ENCODE measurements around the gene HTR7. TPM values are rescaled to one million over a fixed set of nuclear protein-coding genes. Genes with fewer than 3 reads are reported as not detected.

HTR7 gene
- total RNA-seq, 1 experiment from 2014 or later: 19.4 TPM

DNA sequence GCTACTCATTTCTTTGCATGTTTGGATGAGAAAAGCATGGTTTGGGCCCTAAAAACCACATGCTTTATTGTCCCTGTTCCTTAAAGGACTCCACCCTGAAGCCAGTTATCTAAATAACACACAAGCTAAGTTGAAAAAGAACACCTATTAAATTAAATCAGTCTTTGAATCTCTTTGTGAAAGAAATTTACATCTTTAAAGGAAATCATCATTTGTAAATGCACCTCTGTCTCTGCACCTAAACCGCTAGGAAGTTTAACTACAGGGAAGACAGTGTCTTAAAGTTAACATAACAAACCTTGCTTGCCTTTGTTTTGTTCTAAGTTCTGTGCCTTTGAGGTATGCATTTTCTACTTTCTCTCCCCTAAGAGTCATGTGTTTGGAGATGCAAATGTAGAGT lies 52.6 kb downstream of the HTR7 start:
- no peak for DNase-seq (ENCODE audit: low read depth)

GRCh38 chr10:90804354-90804753 lies 53.5 kb downstream of the HTR7 start:
- no peak for DNase-seq (ENCODE audit: low read depth)

GRCh38 chr10:90801608-90802007 lies 56.2 kb downstream of the HTR7 start:
- no peak for DNase-seq (ENCODE audit: low read depth)

DNA sequence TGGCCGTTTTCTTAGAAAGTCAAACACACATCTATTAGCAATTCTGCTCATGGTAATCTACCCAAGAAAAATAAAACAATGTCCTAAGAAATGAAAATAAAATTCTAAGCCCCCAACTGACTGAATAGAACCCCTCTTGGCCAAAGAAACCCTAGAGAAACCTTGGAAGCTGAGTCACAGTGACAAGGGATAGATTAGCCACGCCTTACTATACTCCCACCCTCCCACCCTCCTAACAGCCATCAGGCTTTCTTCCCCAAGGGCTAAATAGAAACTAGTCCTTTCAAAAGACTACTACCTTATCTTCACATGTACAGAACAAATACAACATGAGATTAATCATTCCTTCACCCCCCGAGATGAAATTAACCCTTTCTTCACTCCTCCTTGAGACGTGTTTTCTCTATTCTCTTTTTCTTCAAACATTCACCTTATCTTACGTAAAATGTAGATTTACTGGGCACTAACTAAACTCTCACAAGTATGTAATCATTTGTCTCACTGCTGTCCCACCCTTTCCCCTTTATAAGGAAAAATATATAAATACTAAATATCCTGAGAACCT lies 57.5 kb downstream of the HTR7 start:
- no peak for DNase-seq (ENCODE audit: low read depth)

GRCh38 chr10:90799172-90799571 lies 58.7 kb downstream of the HTR7 start:
- no peak for DNase-seq (ENCODE audit: low read depth)

DNA sequence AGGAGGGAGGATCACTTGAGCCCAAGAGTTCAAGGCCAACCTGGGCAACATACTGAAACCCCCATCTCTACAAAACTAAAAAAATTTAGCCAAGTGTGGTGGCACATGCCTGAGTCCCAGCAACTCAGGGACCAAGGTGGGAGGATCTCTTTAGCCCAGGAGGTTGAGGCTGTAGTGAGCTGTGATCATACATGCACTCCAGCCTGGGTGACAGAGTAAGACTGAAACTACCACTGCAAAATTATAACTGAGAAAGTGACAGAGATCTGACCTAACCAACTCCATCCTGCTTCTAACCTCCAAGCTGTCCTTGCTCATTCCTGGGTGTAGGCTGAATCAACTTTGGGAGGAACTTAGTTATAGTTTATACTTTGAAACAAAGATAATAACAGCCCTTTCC lies 59.4 kb downstream of the HTR7 start:
- DNase-seq (ENCODE audit: low read depth): no peak

DNA sequence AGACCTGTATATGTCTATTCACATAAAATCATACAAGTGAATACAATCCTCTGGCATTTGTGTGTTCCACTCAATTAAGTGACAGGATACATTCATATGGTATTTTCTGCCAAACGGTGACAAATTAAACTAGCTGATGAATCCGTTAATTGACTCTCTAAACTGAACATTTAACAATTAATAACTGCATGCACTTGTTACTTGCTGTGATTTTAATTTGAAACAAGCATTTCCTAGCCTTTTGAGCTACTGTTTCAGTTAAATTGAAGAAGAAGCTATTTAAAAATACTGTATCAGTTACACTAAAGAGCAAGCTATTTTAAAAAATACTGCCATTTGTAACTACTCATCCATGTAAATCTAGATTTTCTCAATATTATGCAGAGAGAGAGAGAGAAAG lies 67.4 kb downstream of the HTR7 start:
- no peak for DNase-seq (ENCODE audit: low read depth)

- DNase-seq (ENCODE audit: low read depth): no peak
Measured at GRCh38 chr10:90788968-90789367, 68.9 kb downstream of the HTR7 start.

- no peak for DNase-seq (ENCODE audit: low read depth)
Measured at GRCh38 chr10:90788199-90788491, 69.7 kb downstream of the HTR7 start.

GRCh38 chr10:90787393-90788198 lies 70.2 kb downstream of the HTR7 start:
- DNase-seq (ENCODE audit: low read depth): peak; percentile 17

GRCh38 chr10:90785782-90786181 lies 72.1 kb downstream of the HTR7 start:
- DNase-seq (ENCODE audit: low read depth): no peak

- no peak for DNase-seq (ENCODE audit: low read depth)
Measured at GRCh38 chr10:90784771-90785170, 73.1 kb downstream of the HTR7 start.

DNA sequence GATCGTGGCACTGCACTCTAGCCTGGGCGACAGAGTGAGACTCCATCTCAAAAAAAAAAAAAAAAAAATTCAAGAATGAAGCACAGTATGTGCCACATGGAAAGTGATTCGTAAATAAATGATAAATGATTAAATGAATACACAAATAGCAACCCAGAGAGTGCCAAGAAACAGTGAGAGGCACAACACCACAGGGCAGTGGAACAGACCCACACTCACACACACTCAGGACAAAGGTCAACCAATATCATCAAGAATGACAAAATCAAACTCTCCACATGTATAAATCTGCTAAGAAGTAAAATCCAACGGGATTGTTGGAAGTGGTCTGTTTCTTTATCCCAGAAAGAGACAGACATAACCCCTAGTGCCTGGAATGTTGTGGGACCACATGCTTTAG lies 77.4 kb downstream of the HTR7 start:
- DNase-seq (ENCODE audit: low read depth): no peak

DNA sequence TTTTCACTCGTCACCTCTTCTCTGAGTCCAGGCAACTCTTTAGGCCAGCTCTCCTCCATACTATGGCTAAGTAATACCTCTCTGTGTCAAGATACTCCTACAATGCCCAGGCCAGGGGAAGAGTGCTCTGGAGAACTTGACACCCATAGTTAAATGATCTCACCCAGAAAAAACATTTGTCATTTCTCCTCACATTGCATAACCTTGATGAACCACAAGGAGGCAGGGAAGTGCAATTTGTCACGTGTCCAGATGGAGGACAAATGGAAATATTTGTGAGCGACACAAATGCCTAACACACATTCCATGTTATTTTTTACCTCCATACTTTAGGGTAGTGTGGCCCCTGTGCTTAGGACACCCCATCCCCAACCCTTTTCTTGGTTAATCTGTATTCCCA lies 78.3 kb downstream of the HTR7 start:
- peak; percentile 49 for DNase-seq (ENCODE audit: low read depth)

DNA sequence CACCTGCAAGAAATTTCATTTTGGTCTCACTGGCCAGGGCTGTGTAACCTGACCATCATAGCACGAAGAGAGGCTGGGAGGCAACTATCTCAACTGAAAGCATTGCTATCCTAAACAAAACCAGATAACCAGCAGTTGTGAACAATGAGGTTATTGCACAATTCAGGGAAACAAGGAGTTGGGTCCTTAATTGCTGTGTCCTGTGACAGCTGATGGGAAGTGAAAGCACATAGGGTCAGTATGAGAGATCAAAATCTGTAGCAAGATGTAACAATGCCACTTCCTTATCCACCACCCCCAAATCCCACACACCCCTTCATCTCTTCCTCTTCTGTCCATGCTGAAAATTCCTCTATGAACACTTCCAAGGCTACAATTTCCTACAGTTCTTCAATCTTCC lies 80.2 kb downstream of the HTR7 start:
- DNase-seq (ENCODE audit: low read depth): no peak

- DNase-seq (ENCODE audit: low read depth): peak; percentile 80
Measured at GRCh38 chr10:90775351-90776028, 82.3 kb downstream of the HTR7 start.

DNA sequence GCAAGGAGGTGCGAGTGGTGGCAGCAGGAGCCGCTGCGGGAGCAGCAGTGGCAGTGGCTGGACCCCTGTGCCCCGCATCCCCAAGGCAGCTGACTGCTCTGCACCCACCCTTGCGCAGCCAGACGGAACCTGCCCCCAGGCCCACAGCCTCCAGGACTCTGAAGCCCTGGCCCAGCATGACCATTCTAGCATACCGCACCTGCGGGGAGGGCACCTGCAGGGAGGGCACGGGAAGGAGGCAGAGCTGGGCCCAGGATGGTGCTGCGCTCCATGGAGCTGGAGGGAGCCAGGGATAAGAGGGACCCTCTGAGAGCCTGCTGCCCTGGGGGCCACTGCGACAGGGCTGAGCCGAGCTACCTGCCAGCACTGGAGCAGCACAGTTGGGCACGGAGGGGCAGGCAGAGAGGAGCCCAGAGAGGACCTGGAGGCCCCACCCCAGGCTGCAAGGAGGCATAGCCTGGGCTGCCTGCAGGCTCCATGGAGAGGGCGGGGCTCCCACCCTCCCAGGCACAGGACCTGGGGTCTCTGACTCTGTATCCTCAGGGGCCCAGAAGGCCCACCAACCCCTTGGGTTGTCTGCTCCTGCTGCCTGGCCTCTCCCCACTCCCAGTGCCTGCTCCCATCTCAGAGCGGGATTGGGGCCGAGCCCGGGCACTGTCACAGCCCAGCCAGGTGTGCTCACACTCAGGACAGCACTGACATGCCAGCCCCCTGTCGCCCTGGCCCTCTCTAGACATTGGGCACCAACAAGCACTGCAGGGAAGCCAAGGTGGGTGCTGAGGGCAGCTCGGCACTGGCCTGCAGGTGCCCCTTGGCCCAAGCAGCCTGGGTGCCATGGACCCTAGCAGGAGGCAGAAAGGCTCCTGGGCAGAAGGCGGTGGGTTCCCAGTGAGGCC lies 87.6 kb downstream of the HTR7 start:
- DNase-seq (ENCODE audit: low read depth): no peak

- DNase-seq (ENCODE audit: low read depth): peak; percentile 54
Measured at GRCh38 chr10:90751107-90751997, 106.5 kb downstream of the HTR7 start.

GRCh38 chr10:90746829-90747228 lies 111.0 kb downstream of the HTR7 start:
- no peak for DNase-seq (ENCODE audit: low read depth)

DNA sequence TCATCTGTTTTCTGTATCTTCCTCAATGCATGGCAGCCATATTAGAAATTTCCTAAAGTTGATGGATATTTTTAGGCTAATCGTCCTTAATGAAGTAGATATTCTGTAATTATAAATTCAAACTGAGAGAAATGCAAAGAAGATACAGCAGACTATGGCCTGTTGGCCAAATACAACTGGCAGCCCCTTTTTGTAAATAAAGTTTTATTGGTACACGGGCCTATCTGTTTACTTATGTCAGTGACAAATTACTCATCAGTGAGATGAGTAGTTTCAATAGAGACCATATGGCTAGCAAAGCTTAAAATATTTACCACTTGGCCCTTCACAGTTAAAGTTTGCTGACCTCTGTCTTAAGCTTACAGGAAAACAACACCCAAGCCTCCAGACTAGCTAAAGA lies 112.3 kb downstream of the HTR7 start:
- no peak for DNase-seq (ENCODE audit: low read depth)

GRCh38 chr10:90743291-90743690 lies 114.5 kb downstream of the HTR7 start:
- no peak for DNase-seq (ENCODE audit: low read depth)
